HepG2 (cell line): ENCODE results near the gene ATAD3C. TPM values are rescaled to one million over a fixed set of nuclear protein-coding genes. Genes with fewer than 3 reads are reported as not detected.

Experiments used
- DNMT1 ChIP-seq: sonication (generic); formaldehyde crosslinking; IDR thresholded peaks from 2 replicates; pipeline ENCODE4 v1.5.1; 2020; ENCODE audit warnings: mild to moderate bottlenecking, missing genetic modification reagents
- FOXA1 ChIP-seq, 2 experiments: fragments of 450-650 bp in 1 of 2; sonication (generic) in 1 of 2; formaldehyde crosslinking in 1 of 2; IDR thresholded peaks; 2 replicates each; pipeline versions ENCODE4 v1.4.0 to v1.6.1; 2016 to 2020; ENCODE audit warnings: missing genetic modification reagents in 1 of 2
- KAT2B ChIP-seq: fragments of 150-350 bp; IDR thresholded peaks from 2 replicates; pipeline ENCODE4 v1.6.1; 2014; ENCODE audit warnings: low read depth, low read length, borderline replicate concordance
- MTA3 ChIP-seq: sonication (generic); formaldehyde crosslinking; IDR thresholded peaks from 2 replicates; pipeline ENCODE4 v1.4.0; 2020; ENCODE audit warnings: missing genetic modification reagents
- PTBP1 ChIP-seq: fragments of 200-400 bp; formaldehyde crosslinking; IDR thresholded peaks from 2 replicates; pipeline ENCODE4 v1.6.1; 2018; ENCODE audit warnings: low read length, low read depth; ENCODE audit not compliant: poor library complexity, severe bottlenecking
- SNAI1 ChIP-seq: sonication (generic); formaldehyde crosslinking; IDR thresholded peaks from 2 replicates; pipeline ENCODE4 v1.5.0; 2020; ENCODE audit warnings: mild to moderate bottlenecking, missing genetic modification reagents, borderline replicate concordance
- TMF1 ChIP-seq: sonication (generic); formaldehyde crosslinking; IDR thresholded peaks from 2 replicates; pipeline ENCODE4 v1.8.1; 2022; ENCODE audit warnings: low read depth, missing genetic modification reagents
- TSC22D2 ChIP-seq: sonication (generic); formaldehyde crosslinking; IDR thresholded peaks from 2 replicates; pipeline ENCODE4 v1.5.1; 2020; ENCODE audit warnings: missing genetic modification reagents, mild to moderate bottlenecking, borderline replicate concordance
- ZFP1 ChIP-seq: IDR thresholded peaks from 2 replicates; pipeline ENCODE4 v1.6.1; 2016
- ZNF451 ChIP-seq: sonication (generic); formaldehyde crosslinking; IDR thresholded peaks from 2 replicates; pipeline ENCODE4 v1.5.0; 2020; ENCODE audit warnings: mild to moderate bottlenecking, missing genetic modification reagents
- polyA plus RNA-seq, 8 experiments: library from polyadenylated mRNA; depleted of rRNA in 3 of 8; stranded (reverse) in 7 of 8; unstranded in 1 of 8; fragments of >200 nt; fragmentation: Illumina TruSeq in 4 of 8; extraction: Trizol in 4 of 8; gene quantifications; 2 replicates each; pipeline versions ENCODE4 v1.2.1 to v1.2.3, GENCODE V29; 2011 to 2016; ENCODE audit warnings: low read depth in 4 of 8, missing spikeins in 1 of 8, mixed read lengths in 1 of 8; ENCODE audit not compliant: insufficient read depth in 1 of 8
- total RNA-seq, 5 experiments: library from RNA; depleted of rRNA; stranded (reverse); fragments of >200 nt; fragmentation: Illumina TruSeq; extraction: Trizol; gene quantifications; 2 replicates each; pipeline ENCODE4 v1.2.3, GENCODE V29; 2016; ENCODE audit warnings: low read depth in 1 of 5
- TF ChIP-seq, protein P1 (sequence below): sonication (generic); formaldehyde crosslinking; conservative IDR thresholded peaks from 2 replicates; pipeline ENCODE4 v1.5.0; 2020; ENCODE audit warnings: missing genetic modification reagents
- TF ChIP-seq, protein P2 (sequence below): sonication (generic); formaldehyde crosslinking; IDR thresholded peaks from 2 replicates; pipeline ENCODE4 v1.4.0; 2020; ENCODE audit warnings: missing genetic modification reagents
- TF ChIP-seq, protein P3 (sequence below): IDR thresholded peaks from 2 replicates; pipeline ENCODE4 v1.6.1; 2016
- TF ChIP-seq, protein P4 (sequence below): sonication (generic); formaldehyde crosslinking; IDR thresholded peaks from 2 replicates; pipeline ENCODE4 v1.8.1; 2023; ENCODE audit warnings: mild to moderate bottlenecking, moderate library complexity, missing genetic modification reagents
- TF ChIP-seq, protein P5 (sequence below): sonication (generic); formaldehyde crosslinking; IDR thresholded peaks from 2 replicates; pipeline ENCODE4 v1.9.0; 2021; ENCODE audit warnings: missing genetic modification reagents, borderline replicate concordance

ATAD3C gene
- total and polyA plus RNA-seq, 2 of the 13 experiments (the other 11 are each of a cell fraction or from before 2014, with no cell fraction given): 2.4 to 3.2 TPM

DNA sequence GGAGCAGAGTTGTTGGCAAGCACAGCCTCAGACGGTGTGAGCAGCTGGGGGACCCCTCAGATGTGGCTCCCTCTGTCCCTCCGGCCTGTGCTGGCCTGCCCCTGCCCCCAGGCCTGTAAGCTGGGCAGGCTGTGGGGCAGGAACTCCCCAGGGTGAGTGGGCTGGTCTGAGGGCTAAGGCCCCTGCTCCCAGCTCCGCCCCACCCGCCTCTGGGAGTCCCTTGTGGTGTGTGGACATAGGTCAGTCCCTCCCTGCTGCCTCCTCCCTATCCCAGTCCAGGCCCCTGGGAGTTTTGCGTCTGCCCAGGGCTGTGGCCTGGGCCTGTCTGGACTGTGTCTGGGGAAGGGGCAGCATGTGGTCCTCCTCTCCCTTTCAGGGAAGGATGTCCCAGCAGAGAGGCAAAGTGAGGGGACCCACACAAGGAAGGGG, 17.6 kb upstream of the ATAD3C start (continued):
- TF ChIP-seq, protein P1, sequence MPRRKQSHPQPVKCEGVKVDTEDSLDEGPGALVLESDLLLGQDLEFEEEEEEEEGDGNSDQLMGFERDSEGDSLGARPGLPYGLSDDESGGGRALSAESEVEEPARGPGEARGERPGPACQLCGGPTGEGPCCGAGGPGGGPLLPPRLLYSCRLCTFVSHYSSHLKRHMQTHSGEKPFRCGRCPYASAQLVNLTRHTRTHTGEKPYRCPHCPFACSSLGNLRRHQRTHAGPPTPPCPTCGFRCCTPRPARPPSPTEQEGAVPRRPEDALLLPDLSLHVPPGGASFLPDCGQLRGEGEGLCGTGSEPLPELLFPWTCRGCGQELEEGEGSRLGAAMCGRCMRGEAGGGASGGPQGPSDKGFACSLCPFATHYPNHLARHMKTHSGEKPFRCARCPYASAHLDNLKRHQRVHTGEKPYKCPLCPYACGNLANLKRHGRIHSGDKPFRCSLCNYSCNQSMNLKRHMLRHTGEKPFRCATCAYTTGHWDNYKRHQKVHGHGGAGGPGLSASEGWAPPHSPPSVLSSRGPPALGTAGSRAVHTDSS (CRISPR knock-in tag): no peak
- TF ChIP-seq, protein P2, sequence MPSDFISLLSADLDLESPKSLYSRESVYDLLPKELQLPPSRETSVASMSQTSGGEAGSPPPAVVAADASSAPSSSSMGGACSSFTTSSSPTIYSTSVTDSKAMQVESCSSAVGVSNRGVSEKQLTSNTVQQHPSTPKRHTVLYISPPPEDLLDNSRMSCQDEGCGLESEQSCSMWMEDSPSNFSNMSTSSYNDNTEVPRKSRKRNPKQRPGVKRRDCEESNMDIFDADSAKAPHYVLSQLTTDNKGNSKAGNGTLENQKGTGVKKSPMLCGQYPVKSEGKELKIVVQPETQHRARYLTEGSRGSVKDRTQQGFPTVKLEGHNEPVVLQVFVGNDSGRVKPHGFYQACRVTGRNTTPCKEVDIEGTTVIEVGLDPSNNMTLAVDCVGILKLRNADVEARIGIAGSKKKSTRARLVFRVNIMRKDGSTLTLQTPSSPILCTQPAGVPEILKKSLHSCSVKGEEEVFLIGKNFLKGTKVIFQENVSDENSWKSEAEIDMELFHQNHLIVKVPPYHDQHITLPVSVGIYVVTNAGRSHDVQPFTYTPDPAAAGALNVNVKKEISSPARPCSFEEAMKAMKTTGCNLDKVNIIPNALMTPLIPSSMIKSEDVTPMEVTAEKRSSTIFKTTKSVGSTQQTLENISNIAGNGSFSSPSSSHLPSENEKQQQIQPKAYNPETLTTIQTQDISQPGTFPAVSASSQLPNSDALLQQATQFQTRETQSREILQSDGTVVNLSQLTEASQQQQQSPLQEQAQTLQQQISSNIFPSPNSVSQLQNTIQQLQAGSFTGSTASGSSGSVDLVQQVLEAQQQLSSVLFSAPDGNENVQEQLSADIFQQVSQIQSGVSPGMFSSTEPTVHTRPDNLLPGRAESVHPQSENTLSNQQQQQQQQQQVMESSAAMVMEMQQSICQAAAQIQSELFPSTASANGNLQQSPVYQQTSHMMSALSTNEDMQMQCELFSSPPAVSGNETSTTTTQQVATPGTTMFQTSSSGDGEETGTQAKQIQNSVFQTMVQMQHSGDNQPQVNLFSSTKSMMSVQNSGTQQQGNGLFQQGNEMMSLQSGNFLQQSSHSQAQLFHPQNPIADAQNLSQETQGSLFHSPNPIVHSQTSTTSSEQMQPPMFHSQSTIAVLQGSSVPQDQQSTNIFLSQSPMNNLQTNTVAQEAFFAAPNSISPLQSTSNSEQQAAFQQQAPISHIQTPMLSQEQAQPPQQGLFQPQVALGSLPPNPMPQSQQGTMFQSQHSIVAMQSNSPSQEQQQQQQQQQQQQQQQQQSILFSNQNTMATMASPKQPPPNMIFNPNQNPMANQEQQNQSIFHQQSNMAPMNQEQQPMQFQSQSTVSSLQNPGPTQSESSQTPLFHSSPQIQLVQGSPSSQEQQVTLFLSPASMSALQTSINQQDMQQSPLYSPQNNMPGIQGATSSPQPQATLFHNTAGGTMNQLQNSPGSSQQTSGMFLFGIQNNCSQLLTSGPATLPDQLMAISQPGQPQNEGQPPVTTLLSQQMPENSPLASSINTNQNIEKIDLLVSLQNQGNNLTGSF: no peak
- no peak for TF ChIP-seq TMF1 (CRISPR knock-in tag)
- peak; percentile 68; the same call in 1 of the 2 replicates for TF ChIP-seq ZFP1 (CRISPR knock-in tag)
- no peak for TF ChIP-seq DNMT1 (CRISPR knock-in tag)
- TF ChIP-seq ZNF451 (CRISPR knock-in tag): peak; percentile 76; the same call in 1 of the 2 replicates
- TF ChIP-seq, protein P3, sequence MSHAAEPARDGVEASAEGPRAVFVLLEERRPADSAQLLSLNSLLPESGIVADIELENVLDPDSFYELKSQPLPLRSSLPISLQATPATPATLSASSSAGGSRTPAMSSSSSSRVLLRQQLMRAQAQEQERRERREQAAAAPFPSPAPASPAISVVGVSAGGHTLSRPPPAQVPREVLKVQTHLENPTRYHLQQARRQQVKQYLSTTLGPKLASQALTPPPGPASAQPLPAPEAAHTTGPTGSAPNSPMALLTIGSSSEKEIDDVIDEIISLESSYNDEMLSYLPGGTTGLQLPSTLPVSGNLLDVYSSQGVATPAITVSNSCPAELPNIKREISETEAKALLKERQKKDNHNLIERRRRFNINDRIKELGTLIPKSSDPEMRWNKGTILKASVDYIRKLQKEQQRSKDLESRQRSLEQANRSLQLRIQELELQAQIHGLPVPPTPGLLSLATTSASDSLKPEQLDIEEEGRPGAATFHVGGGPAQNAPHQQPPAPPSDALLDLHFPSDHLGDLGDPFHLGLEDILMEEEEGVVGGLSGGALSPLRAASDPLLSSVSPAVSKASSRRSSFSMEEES: peak; percentile 48
- no peak for TF ChIP-seq MTA3 (CRISPR knock-in tag)
- TF ChIP-seq TSC22D2 (CRISPR knock-in tag): peak; percentile 63
- peak; percentile 31 for TF ChIP-seq PTBP1
- TF ChIP-seq KAT2B: no peak
- TF ChIP-seq, protein P4, sequence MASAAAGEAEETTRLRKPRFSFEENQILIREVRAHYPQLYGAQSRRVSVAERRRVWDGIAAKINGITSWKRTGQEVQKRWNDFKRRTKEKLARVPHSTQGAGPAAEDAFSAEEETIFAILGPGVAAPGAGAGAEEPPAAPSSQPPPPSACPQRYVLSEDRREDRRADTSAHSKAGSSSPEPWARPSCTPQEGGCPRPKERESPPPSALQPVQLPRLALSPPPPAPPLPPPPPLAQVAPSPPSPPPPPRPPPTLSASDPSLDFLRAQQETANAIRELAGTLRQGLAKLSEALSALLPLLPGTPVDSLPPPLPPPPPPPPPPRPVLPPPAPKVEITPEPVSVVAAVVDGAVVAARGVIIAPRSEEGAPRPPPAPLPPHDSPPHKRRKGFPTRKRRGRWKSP (CRISPR knock-in tag): peak; percentile 55; the same call in 1 of the 2 replicates
- 0 out of 2 replicates have a peak, but pooled peaks have one; percentile 33 for TF ChIP-seq SNAI1
- TF ChIP-seq, protein P5, sequence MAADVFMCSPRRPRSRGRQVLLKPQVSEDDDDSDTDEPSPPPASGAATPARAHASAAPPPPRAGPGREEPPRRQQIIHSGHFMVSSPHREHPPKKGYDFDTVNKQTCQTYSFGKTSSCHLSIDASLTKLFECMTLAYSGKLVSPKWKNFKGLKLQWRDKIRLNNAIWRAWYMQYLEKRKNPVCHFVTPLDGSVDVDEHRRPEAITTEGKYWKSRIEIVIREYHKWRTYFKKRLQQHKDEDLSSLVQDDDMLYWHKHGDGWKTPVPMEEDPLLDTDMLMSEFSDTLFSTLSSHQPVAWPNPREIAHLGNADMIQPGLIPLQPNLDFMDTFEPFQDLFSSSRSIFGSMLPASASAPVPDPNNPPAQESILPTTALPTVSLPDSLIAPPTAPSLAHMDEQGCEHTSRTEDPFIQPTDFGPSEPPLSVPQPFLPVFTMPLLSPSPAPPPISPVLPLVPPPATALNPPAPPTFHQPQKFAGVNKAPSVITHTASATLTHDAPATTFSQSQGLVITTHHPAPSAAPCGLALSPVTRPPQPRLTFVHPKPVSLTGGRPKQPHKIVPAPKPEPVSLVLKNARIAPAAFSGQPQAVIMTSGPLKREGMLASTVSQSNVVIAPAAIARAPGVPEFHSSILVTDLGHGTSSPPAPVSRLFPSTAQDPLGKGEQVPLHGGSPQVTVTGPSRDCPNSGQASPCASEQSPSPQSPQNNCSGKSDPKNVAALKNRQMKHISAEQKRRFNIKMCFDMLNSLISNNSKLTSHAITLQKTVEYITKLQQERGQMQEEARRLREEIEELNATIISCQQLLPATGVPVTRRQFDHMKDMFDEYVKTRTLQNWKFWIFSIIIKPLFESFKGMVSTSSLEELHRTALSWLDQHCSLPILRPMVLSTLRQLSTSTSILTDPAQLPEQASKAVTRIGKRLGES (CRISPR knock-in tag): no peak
- no peak for TF ChIP-seq FOXA1 (IDR thresholded peaks at IDR 0.05)
- peak; percentile 62 for TF ChIP-seq FOXA1 (CRISPR knock-in tag; IDR thresholded peaks at IDR 0.05)
